Choroid plexus epithelial cell (primary cell): Measurements from ENCODE around the gene ADK.

Experiments used
- DNase-seq: peaks from one replicate; pipeline ENCODE4 v3.0.0-alpha.2; 2010; ENCODE audit warnings: low read depth
- H3K4me3 ChIP-seq: 2 replicates; pipeline ENCODE4 v1.5.1; 2011; ENCODE audit warnings: low read depth, mild to moderate bottlenecking, control low read depth, low read length, moderate library complexity
- CTCF ChIP-seq: conservative IDR thresholded peaks from 2 replicates; pipeline ENCODE4 v1.5.1; 2011; ENCODE audit warnings: low read depth, mild to moderate bottlenecking, control low read depth, inconsistent platforms, low read length, moderate library complexity

The ADK gene

GRCh38 chr10:74658511-74658910 is 507.5 kb downstream of the ADK start:
- H3K4me3 ChIP-seq: no peak overlapping the region
- no peak for DNase-seq
- no peak for TF ChIP-seq CTCF

- H3K4me3 ChIP-seq: no peak overlapping the region
- TF ChIP-seq CTCF: no peak
- no peak for DNase-seq
Observed at GRCh38 chr10:74662635-74663034, 511.6 kb downstream of the ADK start.

- H3K4me3 ChIP-seq: no peak overlapping the region
- no peak for DNase-seq
- no peak for TF ChIP-seq CTCF
Observed at GRCh38 chr10:74669210-74669609, 518.2 kb downstream of the ADK start.

- DNase-seq: no peak
- TF ChIP-seq CTCF: no peak
- no peak overlapping the region for H3K4me3 ChIP-seq
Observed at GRCh38 chr10:74671716-74672115, 520.7 kb downstream of the ADK start.

GRCh38 chr10:74672430-74673165 is 521.6 kb downstream of the ADK start:
- no peak overlapping the region for H3K4me3 ChIP-seq
- no peak for TF ChIP-seq CTCF
- DNase-seq: no peak

GRCh38 chr10:74674927-74675326 is 523.9 kb downstream of the ADK start:
- DNase-seq: no peak
- no peak for TF ChIP-seq CTCF

GRCh38 chr10:74675484-74675883 is 524.5 kb downstream of the ADK start:
- no peak overlapping the region for H3K4me3 ChIP-seq
- DNase-seq: no peak
- no peak for TF ChIP-seq CTCF

More at GRCh38 chr10:74674927-74675326, 523.9 kb downstream of the ADK start:
- H3K4me3 ChIP-seq: no peak overlapping the region
